Activated CD4-positive, alpha-beta T cell treated with anti-CD3 and anti-CD28 coated beads, Interleukin-10, Interleukin-2, amounts not matched to agents 100 ng/mL and 50 ng/mL, durations not matched to agents 16 hours and 8 hours (primary cell): ENCODE data around the gene GAGE12C.
"Not testable (repeated sequence)": the region's sequence is repeated elsewhere in the genome, so short reads cannot be mapped to it uniquely, and the experiment has no call there.

Source experiments
- DNase-seq: peaks from one replicate; pipeline ENCODE4 v3.0.0-alpha.2; 2020

Gene GAGE12C

GRCh38 chrX:49531877-49532276, at the start of gene GAGE12C:
TSS of gene GAGE12C (plus strand) at chrX:49532177. CDS start at chrX:49533332, 1,155 bp downstream.
- DNase-seq, result not testable (repeated sequence)

- DNase-seq, result not testable (repeated sequence)
These were observed 9.5 kb downstream of the GAGE12C start, which contains the start of gene GAGE12D for GRCh38 chrX:49541433-49541832. TSS of gene GAGE12D (plus strand) at chrX:49541733. CDS start at chrX:49542888, 1,155 bp downstream.

- DNase-seq, result not testable (repeated sequence)
These were observed 19.0 kb downstream of the GAGE12C start, which contains the start of gene GAGE12E for GRCh38 chrX:49550989-49551388. TSS of gene GAGE12E (plus strand) at chrX:49551289. CDS start at chrX:49552444, 1,155 bp downstream.

- DNase-seq, result not testable (repeated sequence)
These were observed 28.6 kb downstream of the GAGE12C start, which contains the start of gene GAGE12F for GRCh38 chrX:49560542-49560941. TSS of gene GAGE12F (plus strand) at chrX:49560842. CDS start at chrX:49561997, 1,155 bp downstream.

GRCh38 chrX:49568728-49569127, 36.8 kb downstream of the GAGE12C start:
- DNase-seq, result not testable (repeated sequence)

- DNase-seq, result not testable (repeated sequence)
These were observed 37.2 kb downstream of the GAGE12C start for GRCh38 chrX:49569152-49569551.

GRCh38 chrX:49570100-49570499, 38.1 kb downstream of the GAGE12C start, which contains the start of gene GAGE12G:
TSS of gene GAGE12G (plus strand) at chrX:49570400. CDS start at chrX:49571555, 1,155 bp downstream.
- DNase-seq, result not testable (repeated sequence)

GRCh38 chrX:49579649-49580048, 47.7 kb downstream of the GAGE12C start, which contains the start of gene GAGE12H:
TSS of gene GAGE12H (plus strand) at chrX:49579949. CDS start at chrX:49581104, 1,155 bp downstream.
- DNase-seq, result not testable (repeated sequence)
